Measurements from ENCODE around the gene PAX7. TPM values are rescaled to one million over a fixed set of nuclear protein-coding genes. Genes with fewer than 3 reads are reported as not detected.

Gene PAX7
- total and polyA plus RNA-seq, 12 donors: not detected

DNA sequence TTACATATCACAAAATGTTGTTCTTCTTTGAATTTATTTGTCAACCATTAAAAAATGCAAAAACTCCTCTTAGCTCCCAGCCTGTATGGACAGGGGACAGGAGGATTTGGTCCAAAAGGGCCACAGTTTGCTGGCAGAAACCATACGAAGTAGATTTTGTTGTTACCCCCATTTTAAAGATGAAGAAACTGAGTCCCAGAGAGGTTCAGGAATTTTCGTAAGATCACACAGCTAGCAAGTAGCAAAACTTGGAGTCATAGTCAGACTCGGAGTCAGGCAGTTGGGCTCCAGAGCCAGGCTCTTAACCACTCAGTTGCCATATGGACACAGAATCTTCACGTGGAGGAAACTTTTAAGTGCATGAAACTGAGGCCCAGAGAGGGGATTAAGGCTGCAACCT is 137.4 kb downstream of the PAX7 start:
- no peak for ATAC-seq
- intact Hi-C loops (cut with DNase I): no loop called here
- H3K27ac ChIP-seq: no peak overlapping the region
- WGBS, 2 donors: 57 to 58% methylated on average over 4 of the region's 4 CpGs
- TF ChIP-seq, protein P1, sequence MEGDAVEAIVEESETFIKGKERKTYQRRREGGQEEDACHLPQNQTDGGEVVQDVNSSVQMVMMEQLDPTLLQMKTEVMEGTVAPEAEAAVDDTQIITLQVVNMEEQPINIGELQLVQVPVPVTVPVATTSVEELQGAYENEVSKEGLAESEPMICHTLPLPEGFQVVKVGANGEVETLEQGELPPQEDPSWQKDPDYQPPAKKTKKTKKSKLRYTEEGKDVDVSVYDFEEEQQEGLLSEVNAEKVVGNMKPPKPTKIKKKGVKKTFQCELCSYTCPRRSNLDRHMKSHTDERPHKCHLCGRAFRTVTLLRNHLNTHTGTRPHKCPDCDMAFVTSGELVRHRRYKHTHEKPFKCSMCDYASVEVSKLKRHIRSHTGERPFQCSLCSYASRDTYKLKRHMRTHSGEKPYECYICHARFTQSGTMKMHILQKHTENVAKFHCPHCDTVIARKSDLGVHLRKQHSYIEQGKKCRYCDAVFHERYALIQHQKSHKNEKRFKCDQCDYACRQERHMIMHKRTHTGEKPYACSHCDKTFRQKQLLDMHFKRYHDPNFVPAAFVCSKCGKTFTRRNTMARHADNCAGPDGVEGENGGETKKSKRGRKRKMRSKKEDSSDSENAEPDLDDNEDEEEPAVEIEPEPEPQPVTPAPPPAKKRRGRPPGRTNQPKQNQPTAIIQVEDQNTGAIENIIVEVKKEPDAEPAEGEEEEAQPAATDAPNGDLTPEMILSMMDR (IDR thresholded peaks at IDR 0.05): no peak
- H3K4me3 ChIP-seq: no peak overlapping the region
- H3K9me3 ChIP-seq: no peaks in the 10 kb centered on the region
- DNase-seq: no peak
- H3K36me3 ChIP-seq: no peaks in the 10 kb centered on the region
- no peaks in the 10 kb centered on the region for H3K4me1 ChIP-seq
- H3K27me3 ChIP-seq: peaks cover 0 to 91% (median 67%) of the 10 kb centered on the region in 7 donors

GRCh38 chr1:18769140-18769539 is 138.5 kb downstream of the PAX7 start:
- Histone ChIP-seq H3K27me3 (peaks cover 0 to 91% (median 71%) of the 10 kb centered on the region in 7 donors), H3K4me1 (no peaks in the 10 kb centered on the region), H3K27ac (no peak overlapping the region), H3K4me3 (no peak overlapping the region), H3K36me3 (no peaks in the 10 kb centered on the region), H3K9me3 (no peaks in the 10 kb centered on the region)
- intact Hi-C loops (cut with DNase I): no loop called here
- WGBS, 2 donors: 17 to 20% methylated on average over 7 of the region's 7 CpGs
- ATAC-seq: no peak
- no peak for DNase-seq
- TF ChIP-seq, protein P1 (IDR thresholded peaks at IDR 0.05): no peak

GRCh38 chr1:18770799-18771198 is 140.2 kb downstream of the PAX7 start:
- Histone ChIP-seq H3K36me3 (no peaks in the 10 kb centered on the region), H3K27me3 (peaks cover 0 to 98% (median 81%) of the 10 kb centered on the region in 7 donors), H3K4me3 (no peak overlapping the region), H3K27ac (no peak overlapping the region), H3K9me3 (no peaks in the 10 kb centered on the region), H3K4me1 (no peaks in the 10 kb centered on the region)
- DNase-seq: no peak
- WGBS, 2 donors: 66 to 69% methylated on average over 5 of the region's 5 CpGs
- TF ChIP-seq, protein P1 (IDR thresholded peaks at IDR 0.05): no peak
- intact Hi-C loops (cut with DNase I): no loop called here
- no peak for ATAC-seq

DNA sequence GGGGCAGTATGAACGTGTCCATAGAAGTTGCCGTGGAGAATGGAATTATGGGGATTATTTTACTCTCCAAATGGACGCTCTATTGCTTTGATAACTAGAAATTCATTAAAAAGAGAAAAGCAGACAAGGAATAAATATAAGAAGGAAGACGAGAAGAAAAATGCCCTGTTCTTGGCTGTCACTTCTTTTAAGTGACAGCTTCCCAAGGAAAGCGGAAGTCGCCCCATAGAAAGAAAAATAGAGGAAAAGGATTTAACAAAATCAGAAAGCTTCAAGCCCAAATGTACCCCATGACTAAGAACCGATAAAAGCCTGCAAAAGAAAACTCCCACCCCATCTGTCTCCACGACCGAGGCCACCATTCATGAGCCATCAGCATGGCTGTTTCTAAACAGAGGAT is 143.1 kb downstream of the PAX7 start:
- DNase-seq (no peak), ATAC-seq (no peak)
- H3K36me3 ChIP-seq: no peaks in the 10 kb centered on the region
- no peak overlapping the region for H3K27ac ChIP-seq
- H3K27me3 ChIP-seq: peaks cover 0 to 100% (median 79%) of the 10 kb centered on the region in 7 donors
- H3K9me3 ChIP-seq: no peaks in the 10 kb centered on the region
- no peaks in the 10 kb centered on the region for H3K4me1 ChIP-seq
- intact Hi-C loops (cut with DNase I): no loop called here
- H3K4me3 ChIP-seq: no peak overlapping the region
- TF ChIP-seq, protein P1 (IDR thresholded peaks at IDR 0.05): no peak
- 77 to 78% methylated on average over 9 of the region's 9 CpGs for WGBS, 2 donors
